Stomach (tissue), 9 donors: ENCODE measurements around the gene INAFM2. TPM values are rescaled to one million over a fixed set of nuclear protein-coding genes. Genes with fewer than 3 reads are reported as not detected.

ENCODE experiments used
- DNase-seq, 2 donors: peaks; one replicate each; pipeline versions ENCODE4 v3.0.0 to v3.0.0-alpha.2; 2013 to 2019
- H3K27ac ChIP-seq, 5 donors: fragments of 200-600 bp in 4 of 5; sonication (generic) in 4 of 5; one replicate each; pipeline ENCODE4 v1.5.1; 2013 to 2019; ENCODE audit warnings: mild to moderate bottlenecking in 1 of 5, moderate library complexity in 1 of 5
- H3K27me3 ChIP-seq, 3 donors: fragments of 200-600 bp; sonication (generic); one replicate each; pipeline ENCODE4 v1.5.1; 2017 to 2019; ENCODE audit warnings: mixed run types in 1 of 3
- H3K36me3 ChIP-seq, 4 donors: fragments of 200-600 bp; sonication (generic); 1 replicate in 3 of 4; 2 replicates in 1 of 4; pipeline ENCODE4 v1.5.1; 2016 to 2019
- H3K4me1 ChIP-seq, 4 donors: fragments of 200-600 bp; sonication (generic); one replicate each; pipeline ENCODE4 v1.5.1; 2016 to 2019
- H3K4me3 ChIP-seq, 4 donors: fragments of 200-600 bp; sonication (generic) in 3 of 4; one replicate each; pipeline ENCODE4 v1.5.1; 2016 to 2019; ENCODE audit warnings: mild to moderate bottlenecking in 1 of 4
- H3K9me3 ChIP-seq, 4 donors: fragments of 200-600 bp; sonication (generic); one replicate each; pipeline ENCODE4 v1.5.1; 2016 to 2019
- EP300 ChIP-seq: sonication (generic); formaldehyde crosslinking; IDR thresholded peaks from one replicate; pipeline ENCODE4 v1.6.1; 2017; ENCODE audit warnings: antibody characterized with exemption
- POLR2A ChIP-seq, 4 donors: fragments of 450-650 bp; IDR thresholded peaks; one replicate each; pipeline ENCODE4 v1.6.1; 2016; ENCODE audit warnings: antibody characterized with exemption in 4 of 4, control low read depth in 2 of 4, mild to moderate bottlenecking in 1 of 4, moderate library complexity in 1 of 4
- POLR2AphosphoS5 ChIP-seq, 3 donors: sonication (generic); formaldehyde crosslinking; IDR thresholded peaks; one replicate each; pipeline ENCODE4 v1.6.1; 2016; ENCODE audit warnings: antibody characterized with exemption in 3 of 3
- WGBS, 5 donors: extraction: QIAGEN DNeasy Blood & Tissue Kit in 3 of 5; methylation state at CpG; one replicate each; pipeline versions ENCODE4 v1.1.5 to v1.1.7; 2013 to 2018; 5-methylcytosine and 5-hydroxymethylcytosine counted together
- intact Hi-C: fragments of 100-400 bp; cut with DNase I; formaldehyde crosslinking; loops from one replicate; pipeline ENCODE4 v1.15.1; 2023; ENCODE audit warnings: low total_unique reads
- polyA plus RNA-seq, 3 donors: library from polyadenylated mRNA; stranded (reverse); fragments of 200-250 nt; gene quantifications; one replicate each; pipeline ENCODE4 v1.2.3, GENCODE V29; 2013
- total RNA-seq, 5 donors: library from RNA; depleted of rRNA; stranded (reverse); fragments of >200 nt; gene quantifications; one replicate each; pipeline versions ENCODE4 v1.1.0 to v1.2.3, GENCODE V29; 2014 to 2016
- TF ChIP-seq, protein P1 (sequence below), 7 experiments: fragments of 450-650 bp in 4 of 7; fragments of 200-600 bp in 3 of 7; sonication (generic) in 3 of 7; IDR thresholded peaks; one replicate each; pipeline ENCODE4 v1.5.1; 2016 to 2019; ENCODE audit warnings: antibody characterized with exemption in 7 of 7, control low read depth in 2 of 7, mild to moderate bottlenecking in 1 of 7
- donor health status: healthy with polysubstance abuse.
- donor health status: Bipolar disorder and iron deficiency.
- donor health status: healthy.

Gene INAFM2
- total and polyA plus RNA-seq, 8 donors, result 3.4 to 65.2 (median 20.4) TPM

DNA sequence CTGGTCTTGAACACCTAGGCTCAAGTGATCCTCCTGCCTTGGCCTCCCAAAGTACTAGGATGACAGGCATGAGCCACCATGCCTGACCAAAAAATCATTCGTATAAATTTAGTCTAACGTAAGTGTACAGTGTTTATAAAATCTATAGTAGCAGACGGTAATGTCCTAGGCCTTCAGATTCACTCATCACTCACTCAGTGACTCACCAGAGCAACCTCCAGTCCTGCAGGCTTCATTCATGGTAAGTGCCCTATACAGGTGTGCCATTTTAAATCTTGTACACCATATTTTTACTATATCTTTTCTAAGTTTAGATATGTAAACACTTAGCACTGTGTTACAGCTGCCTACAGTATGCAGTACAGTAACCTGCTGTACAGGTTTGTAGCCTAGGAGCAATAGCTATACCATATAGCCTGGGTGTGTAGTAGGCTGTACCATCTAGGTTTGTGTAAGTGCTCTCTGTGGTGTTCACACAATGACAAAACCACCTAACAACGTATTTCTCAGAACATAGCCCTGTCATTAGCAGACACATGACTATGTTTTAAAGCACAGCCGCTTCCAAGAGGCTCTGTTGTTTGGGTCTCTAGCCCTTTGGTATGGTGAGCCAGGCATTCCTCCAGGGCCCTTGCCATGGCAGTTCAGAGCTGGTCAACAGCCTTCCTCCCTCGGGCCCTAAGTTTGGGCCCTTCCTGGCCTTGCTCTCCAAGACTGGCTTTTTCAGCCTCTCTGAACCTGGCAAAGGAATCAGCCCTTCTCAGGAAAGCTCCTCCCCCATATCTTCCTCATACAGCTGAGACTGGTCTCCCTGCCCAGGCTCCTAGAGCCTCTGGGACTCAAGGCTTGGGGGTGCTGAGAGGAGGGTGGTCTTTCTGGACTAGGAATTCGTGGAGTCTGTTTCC, 19.2 kb downstream of the INAFM2 start:
- Histone ChIP-seq H3K4me3 (no peak overlapping the region), H3K9me3 (no peaks in the 10 kb centered on the region), H3K27ac (peak overlapping the region; percentile 35 to 95 (median 90)), H3K27me3 (no peaks in the 10 kb centered on the region), H3K36me3 (no peaks in the 10 kb centered on the region), H3K4me1 (peaks cover 59 to 98% (median 91%) of the 10 kb centered on the region in 4 donors)
- peak in 1 of 2 donors; percentile 75 for DNase-seq
- WGBS, 5 donors, result 46 to 67% (median 54%) methylated on average over 7 of the region's 7 CpGs
- intact Hi-C loops, result no loop called here
- TF ChIP-seq, protein P1, sequence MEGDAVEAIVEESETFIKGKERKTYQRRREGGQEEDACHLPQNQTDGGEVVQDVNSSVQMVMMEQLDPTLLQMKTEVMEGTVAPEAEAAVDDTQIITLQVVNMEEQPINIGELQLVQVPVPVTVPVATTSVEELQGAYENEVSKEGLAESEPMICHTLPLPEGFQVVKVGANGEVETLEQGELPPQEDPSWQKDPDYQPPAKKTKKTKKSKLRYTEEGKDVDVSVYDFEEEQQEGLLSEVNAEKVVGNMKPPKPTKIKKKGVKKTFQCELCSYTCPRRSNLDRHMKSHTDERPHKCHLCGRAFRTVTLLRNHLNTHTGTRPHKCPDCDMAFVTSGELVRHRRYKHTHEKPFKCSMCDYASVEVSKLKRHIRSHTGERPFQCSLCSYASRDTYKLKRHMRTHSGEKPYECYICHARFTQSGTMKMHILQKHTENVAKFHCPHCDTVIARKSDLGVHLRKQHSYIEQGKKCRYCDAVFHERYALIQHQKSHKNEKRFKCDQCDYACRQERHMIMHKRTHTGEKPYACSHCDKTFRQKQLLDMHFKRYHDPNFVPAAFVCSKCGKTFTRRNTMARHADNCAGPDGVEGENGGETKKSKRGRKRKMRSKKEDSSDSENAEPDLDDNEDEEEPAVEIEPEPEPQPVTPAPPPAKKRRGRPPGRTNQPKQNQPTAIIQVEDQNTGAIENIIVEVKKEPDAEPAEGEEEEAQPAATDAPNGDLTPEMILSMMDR (IDR thresholded peaks at IDR 0.05), result no peak
- TF ChIP-seq EP300 (no peak), POLR2A (IDR thresholded peaks at IDR 0.05) (no peak), POLR2AphosphoS5 (IDR thresholded peaks at IDR 0.05) (no peak)

DNA sequence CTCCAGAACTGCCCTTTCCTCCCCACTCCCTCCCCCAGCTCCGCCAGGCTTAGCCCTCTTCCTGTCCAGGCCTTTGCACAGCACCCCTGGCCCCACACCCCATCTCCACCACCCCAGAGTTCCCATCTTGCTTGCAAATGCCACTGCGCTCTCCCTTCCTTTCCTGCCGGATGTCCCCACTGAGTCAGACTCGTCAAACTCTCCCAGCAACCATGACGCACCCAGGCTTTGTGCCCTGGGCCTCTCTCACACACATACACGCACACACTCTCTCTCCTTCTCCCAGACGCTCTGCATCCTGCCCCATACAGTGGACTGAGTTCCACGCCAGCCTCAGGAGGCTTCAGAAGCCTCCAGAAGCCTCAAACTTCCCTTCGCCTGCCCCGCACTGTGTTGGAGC, 20.0 kb downstream of the INAFM2 start:
- H3K27me3 ChIP-seq, result no peaks in the 10 kb centered on the region
- no peaks in the 10 kb centered on the region for H3K36me3 ChIP-seq
- H3K4me1 ChIP-seq, result peaks cover 51 to 92% (median 84%) of the 10 kb centered on the region in 4 donors
- no peak overlapping the region for H3K4me3 ChIP-seq
- 69 to 82% (median 76%) methylated on average over 10 of the region's 10 CpGs for WGBS, 5 donors
- no peaks in the 10 kb centered on the region for H3K9me3 ChIP-seq
- peak overlapping the region; percentile 35 to 92 (median 67) for H3K27ac ChIP-seq
- intact Hi-C loops, result no loop called here
- peak in 1 of 2 donors; percentile 77 for DNase-seq
- no peak for TF ChIP-seq EP300
- peak in 1 of 3 donors; percentile 3 for TF ChIP-seq POLR2AphosphoS5 (IDR thresholded peaks at IDR 0.05)

DNA sequence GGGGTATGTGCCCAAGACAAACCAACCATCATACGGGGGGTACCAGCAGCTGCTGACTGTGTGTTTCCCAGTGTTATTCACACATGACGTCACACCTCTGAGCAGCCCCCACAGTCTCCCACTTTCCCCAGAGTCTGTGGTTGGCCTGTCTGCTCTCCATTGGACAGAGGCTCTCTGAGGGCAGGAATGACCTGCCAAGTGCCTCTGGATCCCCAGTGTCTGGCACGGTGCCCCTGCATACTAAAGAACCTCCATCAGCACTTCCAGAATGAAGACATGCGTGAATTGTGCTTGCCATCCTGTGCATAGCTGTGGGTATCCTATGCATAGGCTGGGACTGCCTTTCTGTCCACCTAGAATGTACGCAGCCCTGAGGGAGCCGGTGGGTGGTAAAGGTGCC, 20.7 kb downstream of the INAFM2 start:
- TF ChIP-seq POLR2AphosphoS5 (IDR thresholded peaks at IDR 0.05), result no peak
- no peak for TF ChIP-seq POLR2A (IDR thresholded peaks at IDR 0.05)
- no peak for TF ChIP-seq EP300
- TF ChIP-seq, protein P1 (IDR thresholded peaks at IDR 0.05), result no peak
- H3K4me3 ChIP-seq, result no peak overlapping the region
- H3K4me1 ChIP-seq, result peaks cover 44 to 85% (median 77%) of the 10 kb centered on the region in 4 donors
- DNase-seq, result no peak
- no peaks in the 10 kb centered on the region for H3K27me3 ChIP-seq
- H3K27ac ChIP-seq, result peak overlapping the region in 3 of 5 donors; percentile 67 to 92 (median 90)
- WGBS, 5 donors, result 34 to 48% (median 45%) methylated on average over 4 to 6 of the region's 6 CpGs
- H3K9me3 ChIP-seq, result no peaks in the 10 kb centered on the region
- H3K36me3 ChIP-seq, result no peaks in the 10 kb centered on the region
- intact Hi-C loops, result no loop called here

DNA sequence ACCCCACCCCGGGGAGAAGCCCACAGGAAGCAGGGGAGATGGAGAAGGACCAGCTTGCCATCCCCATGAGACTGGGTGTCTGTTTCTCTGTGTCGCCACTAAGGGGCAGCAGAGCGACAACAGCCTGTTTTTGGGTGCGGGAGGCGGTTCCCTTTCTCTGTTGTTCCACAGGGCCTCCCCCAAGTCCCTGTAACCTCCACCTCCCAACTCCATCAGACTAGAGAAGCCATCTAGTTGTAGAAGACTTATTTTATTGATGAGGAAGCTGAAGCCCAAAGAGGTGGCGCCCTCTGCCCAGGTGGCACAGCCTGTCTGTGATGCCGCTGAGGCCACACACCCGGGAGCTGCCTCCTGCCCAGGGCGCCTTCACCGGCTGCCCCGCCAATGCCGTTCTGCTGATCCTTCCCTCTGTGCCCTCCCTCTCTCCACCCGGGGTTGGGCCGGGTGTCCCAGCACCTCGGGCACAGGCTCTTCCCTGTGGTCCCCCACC, 21.2 kb downstream of the INAFM2 start:
- TF ChIP-seq POLR2AphosphoS5 (IDR thresholded peaks at IDR 0.05), result peak in 1 of 3 donors; percentile 47
- TF ChIP-seq, protein P1 (IDR thresholded peaks at IDR 0.05), result peak in 5 of 7 experiments; percentile 68 to 84 (median 71)
- TF ChIP-seq EP300, result no peak
- 27 to 35% (median 32%) methylated on average over 10 to 15 of the region's 15 CpGs for WGBS, 5 donors
- H3K9me3 ChIP-seq, result no peaks in the 10 kb centered on the region
- peaks cover 39 to 80% (median 72%) of the 10 kb centered on the region in 4 donors for H3K4me1 ChIP-seq
- H3K27ac ChIP-seq, result peak overlapping the region in 4 of 5 donors; percentile 28 to 73 (median 67)
- no peaks in the 10 kb centered on the region for H3K36me3 ChIP-seq
- peak overlapping the region in 1 of 4 donors; percentile 3 for H3K4me3 ChIP-seq
- no peaks in the 10 kb centered on the region for H3K27me3 ChIP-seq
- intact Hi-C loops, result no loop called here
- peak; percentile 72 to 85 for DNase-seq
